Brain microvascular endothelial cell (primary cell): ENCODE measurements around the gene FRMD3.

ENCODE experiments used
- DNase-seq: peaks from one replicate; pipeline ENCODE4 v3.0.0-alpha.2; 2020
- H3K27ac ChIP-seq: fragments of 250-450 bp; sonication (Bioruptor Pico); 2 replicates; pipeline ENCODE4 v1.5.1; 2020; ENCODE audit warnings: mild to moderate bottlenecking, moderate library complexity
- H3K27me3 ChIP-seq: fragments of 250-450 bp; sonication (Bioruptor Pico); replicated peaks from 2 replicates; pipeline ENCODE4 v1.5.1; 2020; ENCODE audit warnings: mild to moderate bottlenecking
- H3K36me3 ChIP-seq: fragments of 250-450 bp; sonication (Bioruptor Pico); replicated peaks from 2 replicates; pipeline ENCODE4 v1.5.1; 2020; ENCODE audit warnings: mild to moderate bottlenecking
- H3K4me3 ChIP-seq: 2 replicates; pipeline ENCODE4 v1.5.1; 2011; ENCODE audit warnings: low read depth, mild to moderate bottlenecking, control low read depth, low read length, moderate library complexity
- CTCF ChIP-seq: IDR thresholded peaks from 2 replicates; pipeline ENCODE4 v1.5.1; 2011; ENCODE audit warnings: low read depth, mild to moderate bottlenecking, moderate library complexity, low read length, control low read depth, inconsistent platforms; ENCODE audit errors: missing control alignments
- in situ Hi-C: cut with HindIII; loops from 2 replicates; pipeline ENCODE4 v1.10.0; 2017; ENCODE audit warnings: low sequenced_read_pairs, low pct_ligation_motif_present

The FRMD3 gene

GRCh38 chr9:83454076-83454475 lies 84.1 kb downstream of the FRMD3 start:
- Histone ChIP-seq H3K27me3 (no peaks in the 10 kb centered on the region), H3K4me3 (no peak overlapping the region), H3K36me3 (no peaks in the 10 kb centered on the region), H3K27ac (no peak overlapping the region)
- no peak for TF ChIP-seq CTCF
- in situ Hi-C loops = no loop called here
- DNase-seq = no peak

GRCh38 chr9:83451308-83451707 lies 86.9 kb downstream of the FRMD3 start:
- DNase-seq = no peak

GRCh38 chr9:83449983-83450382 lies 88.2 kb downstream of the FRMD3 start:
- TF ChIP-seq CTCF = no peak
- Histone ChIP-seq H3K27me3 (no peaks in the 10 kb centered on the region), H3K4me3 (no peak overlapping the region), H3K36me3 (no peaks in the 10 kb centered on the region), H3K27ac (no peak overlapping the region)
- no peak for DNase-seq
- in situ Hi-C loops = no loop called here

More at GRCh38 chr9:83451308-83451707, 86.9 kb downstream of the FRMD3 start:
- Histone ChIP-seq H3K36me3 (no peaks in the 10 kb centered on the region), H3K27ac (no peak overlapping the region), H3K4me3 (no peak overlapping the region), H3K27me3 (no peaks in the 10 kb centered on the region)
- TF ChIP-seq CTCF = no peak
- in situ Hi-C loops = no loop called here

- Histone ChIP-seq H3K36me3 (no peaks in the 10 kb centered on the region), H3K27ac (no peak overlapping the region), H3K27me3 (no peaks in the 10 kb centered on the region), H3K4me3 (no peak overlapping the region)
- in situ Hi-C loops = no loop called here
- DNase-seq = no peak
- TF ChIP-seq CTCF = no peak
Observed at GRCh38 chr9:83449166-83449565, 89.0 kb downstream of the FRMD3 start.

- in situ Hi-C loops = no loop called here
- Histone ChIP-seq H3K27ac (no peak overlapping the region), H3K4me3 (no peak overlapping the region), H3K27me3 (no peaks in the 10 kb centered on the region), H3K36me3 (no peaks in the 10 kb centered on the region)
- no peak for TF ChIP-seq CTCF
- DNase-seq = no peak
Observed at GRCh38 chr9:83448626-83449025, 89.6 kb downstream of the FRMD3 start.

- DNase-seq = no peak
- Histone ChIP-seq H3K27me3 (no peaks in the 10 kb centered on the region), H3K27ac (no peak overlapping the region), H3K4me3 (no peak overlapping the region), H3K36me3 (no peaks in the 10 kb centered on the region)
- no peak for TF ChIP-seq CTCF
- in situ Hi-C loops = no loop called here
Observed at GRCh38 chr9:83447351-83447750, 90.8 kb downstream of the FRMD3 start.
